Stomach (tissue), 4 donors: ENCODE measurements around the gene DCLK2.

Source experiments
- CTCF ChIP-seq, 7 experiments: fragments of 450-650 bp in 4 of 7; fragments of 200-600 bp in 3 of 7; sonication (generic) in 3 of 7; IDR thresholded peaks; one replicate each; pipeline ENCODE4 v1.5.1; 2016 to 2019; ENCODE audit warnings: antibody characterized with exemption in 7 of 7, control low read depth in 2 of 7, mild to moderate bottlenecking in 1 of 7
- EP300 ChIP-seq: sonication (generic); formaldehyde crosslinking; IDR thresholded peaks from one replicate; pipeline ENCODE4 v1.6.1; 2017; ENCODE audit warnings: antibody characterized with exemption
- POLR2A ChIP-seq, 4 donors: fragments of 450-650 bp; IDR thresholded peaks; one replicate each; pipeline ENCODE4 v1.6.1; 2016; ENCODE audit warnings: antibody characterized with exemption in 4 of 4, control low read depth in 2 of 4, mild to moderate bottlenecking in 1 of 4, moderate library complexity in 1 of 4
- POLR2AphosphoS5 ChIP-seq, 3 donors: sonication (generic); formaldehyde crosslinking; IDR thresholded peaks; one replicate each; pipeline ENCODE4 v1.6.1; 2016; ENCODE audit warnings: antibody characterized with exemption in 3 of 3

GRCh38 chr4:150235808-150236271, 157.6 kb downstream of the DCLK2 start:
- TF ChIP-seq POLR2A (IDR thresholded peaks at IDR 0.05) = no peak
- TF ChIP-seq CTCF (IDR thresholded peaks at IDR 0.05) = no peak
- TF ChIP-seq EP300 = no peak
- TF ChIP-seq POLR2AphosphoS5 (IDR thresholded peaks at IDR 0.05) = no peak
